ENCODE measurements around the gene ZDHHC17. TPM values are rescaled to one million over a fixed set of nuclear protein-coding genes. Genes with fewer than 3 reads are reported as not detected.

The ZDHHC17 gene
- total RNA-seq, 1 donor, result 42.0 TPM

DNA sequence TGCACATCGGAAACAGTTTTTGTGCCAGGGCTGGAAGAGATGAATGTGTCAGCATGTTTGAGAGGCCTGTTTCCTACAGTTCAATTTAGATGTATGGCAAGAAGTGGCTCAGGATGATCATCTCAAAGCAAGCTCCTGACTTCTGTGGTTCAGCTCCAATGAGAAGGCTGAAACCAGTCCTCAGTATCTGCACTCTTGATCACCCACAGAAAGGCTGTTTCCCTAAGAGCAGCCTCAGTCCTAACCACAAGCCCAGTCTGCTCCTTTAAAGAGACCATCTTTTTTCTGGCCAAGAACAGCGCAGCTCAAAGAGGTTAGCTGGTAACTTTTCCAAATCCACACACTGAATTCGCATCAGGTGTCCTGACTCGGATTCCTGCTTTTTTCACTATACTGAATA is 95.7 kb downstream of the ZDHHC17 start:
- H3K4me3 ChIP-seq (ENCODE audit: insufficient read depth, low read length), result no peak overlapping the region
- no peaks in the 10 kb centered on the region for H3K9me3 ChIP-seq (ENCODE audit: low read depth, low read length)
- peaks cover 20% of the 10 kb centered on the region for H3K4me1 ChIP-seq (ENCODE audit: insufficient read depth, low read length)
- no peak overlapping the region for H3K4me2 ChIP-seq (ENCODE audit: insufficient read depth, low read length)
- no peaks in the 10 kb centered on the region for H3K79me2 ChIP-seq (ENCODE audit: insufficient read depth, low read length)
- H3K36me3 ChIP-seq (ENCODE audit: insufficient read depth, low read length), result peaks cover 8% of the 10 kb centered on the region
- DNase-seq (ENCODE audit: insufficient read length, low spot score, missing footprints), result no peak
- H3K27ac ChIP-seq (ENCODE audit: low read depth, low read length), result no peak overlapping the region
- no peaks in the 10 kb centered on the region for H4K20me1 ChIP-seq (ENCODE audit: insufficient read depth, low read length)
- H3K27me3 ChIP-seq (ENCODE audit: insufficient read depth, low read length), result no peaks in the 10 kb centered on the region
- no peak overlapping the region for H2AFZ ChIP-seq (ENCODE audit: low read length)
- TF ChIP-seq, protein P1, sequence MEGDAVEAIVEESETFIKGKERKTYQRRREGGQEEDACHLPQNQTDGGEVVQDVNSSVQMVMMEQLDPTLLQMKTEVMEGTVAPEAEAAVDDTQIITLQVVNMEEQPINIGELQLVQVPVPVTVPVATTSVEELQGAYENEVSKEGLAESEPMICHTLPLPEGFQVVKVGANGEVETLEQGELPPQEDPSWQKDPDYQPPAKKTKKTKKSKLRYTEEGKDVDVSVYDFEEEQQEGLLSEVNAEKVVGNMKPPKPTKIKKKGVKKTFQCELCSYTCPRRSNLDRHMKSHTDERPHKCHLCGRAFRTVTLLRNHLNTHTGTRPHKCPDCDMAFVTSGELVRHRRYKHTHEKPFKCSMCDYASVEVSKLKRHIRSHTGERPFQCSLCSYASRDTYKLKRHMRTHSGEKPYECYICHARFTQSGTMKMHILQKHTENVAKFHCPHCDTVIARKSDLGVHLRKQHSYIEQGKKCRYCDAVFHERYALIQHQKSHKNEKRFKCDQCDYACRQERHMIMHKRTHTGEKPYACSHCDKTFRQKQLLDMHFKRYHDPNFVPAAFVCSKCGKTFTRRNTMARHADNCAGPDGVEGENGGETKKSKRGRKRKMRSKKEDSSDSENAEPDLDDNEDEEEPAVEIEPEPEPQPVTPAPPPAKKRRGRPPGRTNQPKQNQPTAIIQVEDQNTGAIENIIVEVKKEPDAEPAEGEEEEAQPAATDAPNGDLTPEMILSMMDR (IDR thresholded peaks at IDR 0.05; ENCODE audit: extremely low read depth, low read depth, low read length), result no peak

DNA sequence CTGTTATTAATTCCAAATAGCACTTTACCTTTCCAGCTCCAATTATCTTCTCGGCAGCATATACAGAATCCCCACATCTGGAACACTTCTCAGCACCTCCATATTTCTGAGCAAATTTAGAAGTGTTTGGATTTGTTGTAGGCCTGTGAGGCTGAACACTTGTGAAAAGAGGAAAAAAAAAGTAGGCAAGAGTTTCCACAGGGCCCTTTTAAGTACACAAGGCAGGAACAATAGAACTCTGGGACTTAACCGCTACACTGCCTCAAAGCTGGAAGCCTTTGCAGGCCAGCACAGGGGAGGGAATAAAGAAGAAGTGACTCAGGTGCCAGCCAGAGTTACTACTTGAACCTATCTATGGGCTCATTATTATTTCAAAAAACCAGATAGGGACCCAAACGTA is 96.3 kb downstream of the ZDHHC17 start:
- H3K79me2 ChIP-seq (ENCODE audit: insufficient read depth, low read length), result no peaks in the 10 kb centered on the region
- DNase-seq (ENCODE audit: insufficient read length, low spot score, missing footprints), result no peak
- TF ChIP-seq, protein P1 (IDR thresholded peaks at IDR 0.05; ENCODE audit: extremely low read depth, low read depth, low read length), result no peak
- H3K4me1 ChIP-seq (ENCODE audit: insufficient read depth, low read length), result peaks cover 22% of the 10 kb centered on the region
- H3K36me3 ChIP-seq (ENCODE audit: insufficient read depth, low read length), result peaks cover 8% of the 10 kb centered on the region
- no peak overlapping the region for H3K4me3 ChIP-seq (ENCODE audit: insufficient read depth, low read length)
- no peak overlapping the region for H3K4me2 ChIP-seq (ENCODE audit: insufficient read depth, low read length)
- no peak overlapping the region for H2AFZ ChIP-seq (ENCODE audit: low read length)
- H3K9me3 ChIP-seq (ENCODE audit: low read depth, low read length), result no peaks in the 10 kb centered on the region
- H3K27ac ChIP-seq (ENCODE audit: low read depth, low read length), result no peak overlapping the region
- no peaks in the 10 kb centered on the region for H3K27me3 ChIP-seq (ENCODE audit: insufficient read depth, low read length)
- H4K20me1 ChIP-seq (ENCODE audit: insufficient read depth, low read length), result no peaks in the 10 kb centered on the region

DNA sequence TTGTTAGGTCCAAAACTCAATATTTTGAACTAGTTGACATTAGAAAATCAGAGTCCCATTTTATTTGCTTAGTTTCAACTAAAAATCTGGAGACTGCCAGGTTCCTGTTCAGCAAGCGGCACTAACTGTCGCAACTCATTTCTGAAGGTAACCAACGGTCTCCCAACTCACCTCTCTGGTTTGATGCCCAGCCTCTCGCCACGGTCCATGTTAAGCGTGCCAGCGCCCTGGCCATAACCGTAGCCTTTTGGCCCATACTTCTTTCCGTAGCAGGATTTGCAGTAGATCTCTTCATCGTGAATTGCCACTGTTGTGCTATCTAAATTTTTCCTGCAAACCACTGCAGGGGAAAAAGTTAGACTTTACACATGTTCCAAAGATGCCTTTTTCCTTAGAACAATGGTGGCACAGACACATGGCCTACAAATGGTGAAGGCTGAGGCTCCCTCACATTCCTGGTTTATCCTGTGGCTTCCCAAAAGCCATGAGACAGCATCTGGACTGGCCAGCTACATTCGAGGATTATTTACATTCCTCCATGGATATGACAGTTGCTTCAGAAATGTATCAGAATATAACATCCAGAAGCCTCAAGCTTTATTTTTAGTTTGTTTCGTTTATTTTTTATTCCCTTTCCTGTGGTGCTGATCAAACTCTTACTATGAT is 99.2 kb downstream of the ZDHHC17 start:
- Histone ChIP-seq H3K4me2 (ENCODE audit: insufficient read depth, low read length) (peak overlapping the region; percentile 74), H2AFZ (ENCODE audit: low read length) (peak overlapping the region; percentile 23), H3K9me3 (ENCODE audit: low read depth, low read length) (no peaks in the 10 kb centered on the region), H3K4me3 (ENCODE audit: insufficient read depth, low read length) (peak overlapping the region; percentile 45), H4K20me1 (ENCODE audit: insufficient read depth, low read length) (no peaks in the 10 kb centered on the region), H3K79me2 (ENCODE audit: insufficient read depth, low read length) (no peaks in the 10 kb centered on the region), H3K27ac (ENCODE audit: low read depth, low read length) (peak overlapping the region; percentile 67), H3K4me1 (ENCODE audit: insufficient read depth, low read length) (peaks cover 22% of the 10 kb centered on the region), H3K27me3 (ENCODE audit: insufficient read depth, low read length) (no peaks in the 10 kb centered on the region), H3K36me3 (ENCODE audit: insufficient read depth, low read length) (no peaks in the 10 kb centered on the region)
- TF ChIP-seq, protein P1 (IDR thresholded peaks at IDR 0.05; ENCODE audit: extremely low read depth, low read depth, low read length), result no peak
- DNase-seq (ENCODE audit: insufficient read length, low spot score, missing footprints), result peak; percentile 79

GRCh38 chr12:76863837-76864236 is 99.9 kb downstream of the ZDHHC17 start:
- Histone ChIP-seq H3K4me2 (ENCODE audit: insufficient read depth, low read length) (peak overlapping the region; percentile 74), H3K36me3 (ENCODE audit: insufficient read depth, low read length) (no peaks in the 10 kb centered on the region), H2AFZ (ENCODE audit: low read length) (no peak overlapping the region), H3K27ac (ENCODE audit: low read depth, low read length) (peak overlapping the region; percentile 67), H3K27me3 (ENCODE audit: insufficient read depth, low read length) (no peaks in the 10 kb centered on the region), H3K9me3 (ENCODE audit: low read depth, low read length) (no peaks in the 10 kb centered on the region), H3K4me1 (ENCODE audit: insufficient read depth, low read length) (peaks cover 22% of the 10 kb centered on the region), H3K4me3 (ENCODE audit: insufficient read depth, low read length) (peak overlapping the region; percentile 45), H3K79me2 (ENCODE audit: insufficient read depth, low read length) (no peaks in the 10 kb centered on the region), H4K20me1 (ENCODE audit: insufficient read depth, low read length) (no peaks in the 10 kb centered on the region)
- TF ChIP-seq, protein P1 (IDR thresholded peaks at IDR 0.05; ENCODE audit: extremely low read depth, low read depth, low read length), result no peak
- DNase-seq (ENCODE audit: insufficient read length, low spot score, missing footprints), result peak; percentile 85
